ENCODE data around the gene SKI.
A peak's percentile ranks its signal among the peaks of the same experiment; 100 is the strongest.

Gene SKI

DNA sequence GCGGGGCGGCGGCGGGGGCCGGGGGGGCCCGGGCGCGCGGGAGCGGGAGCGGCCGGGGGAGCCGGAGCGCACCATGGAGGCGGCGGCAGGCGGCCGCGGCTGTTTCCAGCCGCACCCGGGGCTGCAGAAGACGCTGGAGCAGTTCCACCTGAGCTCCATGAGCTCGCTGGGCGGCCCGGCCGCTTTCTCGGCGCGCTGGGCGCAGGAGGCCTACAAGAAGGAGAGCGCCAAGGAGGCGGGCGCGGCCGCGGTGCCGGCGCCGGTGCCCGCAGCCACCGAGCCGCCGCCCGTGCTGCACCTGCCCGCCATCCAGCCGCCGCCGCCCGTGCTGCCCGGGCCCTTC, 546 bp downstream of the SKI start:
- Histone ChIP-seq H3K27me3 (ENCODE audit: control insufficient read depth, low read length) (peaks cover 17% of the 10 kb centered on the region), H3K4me2 (ENCODE audit: low read length) (no peak overlapping the region; the same call in 1 of the 2 replicates), H3K9me2 (replicated peaks; ENCODE audit: control insufficient read depth, low read length) (no peaks in the 10 kb centered on the region), H3K36me3 (ENCODE audit: control insufficient read depth, low read length) (no peaks in the 10 kb centered on the region), H3K4me1 (ENCODE audit: control insufficient read depth, low read length) (peaks cover 9% of the 10 kb centered on the region), H3K27ac (ENCODE audit: low read depth, low read length) (no peak overlapping the region), H3K9me3 (ENCODE audit: control insufficient read depth, insufficient read depth, low read length) (no peaks in the 10 kb centered on the region), H3F3A (ENCODE audit: control insufficient read depth, insufficient read depth) (no peaks in the 10 kb centered on the region), H3K4me3 (ENCODE audit: low read length) (no peak overlapping the region), H3K79me2 (ENCODE audit: control insufficient read depth, low read length) (no peaks in the 10 kb centered on the region), H4K20me1 (ENCODE audit: control insufficient read depth, insufficient read depth, low read depth, low read length) (0 out of 2 replicates have a peak, but pooled peaks cover 7% of the 10 kb centered on the region)
- TF ChIP-seq EZH2phosphoT487 (IDR thresholded peaks at IDR 0.05; ENCODE audit: borderline replicate concordance, low read length): no peak
- TF ChIP-seq, protein P1, sequence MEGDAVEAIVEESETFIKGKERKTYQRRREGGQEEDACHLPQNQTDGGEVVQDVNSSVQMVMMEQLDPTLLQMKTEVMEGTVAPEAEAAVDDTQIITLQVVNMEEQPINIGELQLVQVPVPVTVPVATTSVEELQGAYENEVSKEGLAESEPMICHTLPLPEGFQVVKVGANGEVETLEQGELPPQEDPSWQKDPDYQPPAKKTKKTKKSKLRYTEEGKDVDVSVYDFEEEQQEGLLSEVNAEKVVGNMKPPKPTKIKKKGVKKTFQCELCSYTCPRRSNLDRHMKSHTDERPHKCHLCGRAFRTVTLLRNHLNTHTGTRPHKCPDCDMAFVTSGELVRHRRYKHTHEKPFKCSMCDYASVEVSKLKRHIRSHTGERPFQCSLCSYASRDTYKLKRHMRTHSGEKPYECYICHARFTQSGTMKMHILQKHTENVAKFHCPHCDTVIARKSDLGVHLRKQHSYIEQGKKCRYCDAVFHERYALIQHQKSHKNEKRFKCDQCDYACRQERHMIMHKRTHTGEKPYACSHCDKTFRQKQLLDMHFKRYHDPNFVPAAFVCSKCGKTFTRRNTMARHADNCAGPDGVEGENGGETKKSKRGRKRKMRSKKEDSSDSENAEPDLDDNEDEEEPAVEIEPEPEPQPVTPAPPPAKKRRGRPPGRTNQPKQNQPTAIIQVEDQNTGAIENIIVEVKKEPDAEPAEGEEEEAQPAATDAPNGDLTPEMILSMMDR (IDR thresholded peaks at IDR 0.05; ENCODE audit: low read depth, low read length, poor library complexity, severe bottlenecking): no peak

DNA sequence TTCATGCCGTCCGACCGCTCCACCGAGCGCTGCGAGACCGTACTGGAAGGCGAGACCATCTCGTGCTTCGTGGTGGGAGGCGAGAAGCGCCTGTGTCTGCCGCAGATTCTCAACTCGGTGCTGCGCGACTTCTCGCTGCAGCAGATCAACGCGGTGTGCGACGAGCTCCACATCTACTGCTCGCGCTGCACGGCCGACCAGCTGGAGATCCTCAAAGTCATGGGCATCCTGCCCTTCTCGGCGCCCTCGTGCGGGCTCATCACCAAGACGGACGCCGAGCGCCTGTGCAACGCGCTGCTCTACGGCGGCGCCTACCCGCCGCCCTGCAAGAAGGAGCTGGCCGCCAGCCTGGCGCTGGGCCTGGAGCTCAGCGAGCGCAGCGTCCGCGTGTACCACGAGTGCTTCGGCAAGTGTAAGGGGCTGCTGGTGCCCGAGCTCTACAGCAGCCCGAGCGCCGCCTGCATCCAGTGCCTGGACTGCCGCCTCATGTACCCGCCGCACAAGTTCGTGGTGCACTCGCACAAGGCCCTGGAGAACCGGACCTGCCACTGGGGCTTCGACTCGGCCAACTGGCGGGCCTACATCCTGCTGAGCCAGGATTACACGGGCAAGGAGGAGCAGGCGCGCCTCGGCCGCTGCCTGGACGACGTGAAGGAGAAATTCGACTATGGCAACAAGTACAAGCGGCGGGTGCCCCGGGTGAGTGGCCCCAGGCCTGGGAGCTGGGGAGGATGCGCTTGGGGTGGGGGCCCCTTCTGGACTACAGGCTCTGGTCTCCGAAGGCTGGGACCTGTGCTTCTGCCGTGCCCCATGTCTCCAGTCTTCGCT, 1.1 kb downstream of the SKI start:
- Histone ChIP-seq H3K4me3 (ENCODE audit: low read length) (peak overlapping the region; percentile 15; the same call in 1 of the 2 replicates), H3K27me3 (ENCODE audit: control insufficient read depth, low read length) (peaks cover 22% of the 10 kb centered on the region), H3K9me3 (ENCODE audit: control insufficient read depth, insufficient read depth, low read length) (no peaks in the 10 kb centered on the region), H4K20me1 (ENCODE audit: control insufficient read depth, insufficient read depth, low read depth, low read length) (0 out of 2 replicates have a peak, but pooled peaks cover 7% of the 10 kb centered on the region), H3K36me3 (ENCODE audit: control insufficient read depth, low read length) (no peaks in the 10 kb centered on the region), H3K4me2 (ENCODE audit: low read length) (peak overlapping the region; percentile 30; the same call in 1 of the 2 replicates), H3K4me1 (ENCODE audit: control insufficient read depth, low read length) (peaks cover 12% of the 10 kb centered on the region), H3K9me2 (replicated peaks; ENCODE audit: control insufficient read depth, low read length) (no peaks in the 10 kb centered on the region), H3K27ac (ENCODE audit: low read depth, low read length) (no peak overlapping the region), H3K79me2 (ENCODE audit: control insufficient read depth, low read length) (no peaks in the 10 kb centered on the region), H3F3A (ENCODE audit: control insufficient read depth, insufficient read depth) (no peaks in the 10 kb centered on the region)
- 0 out of 2 replicates have a peak, but pooled peaks have one; percentile 75 for TF ChIP-seq EZH2phosphoT487 (IDR thresholded peaks at IDR 0.05; ENCODE audit: borderline replicate concordance, low read length)
- TF ChIP-seq, protein P1 (IDR thresholded peaks at IDR 0.05; ENCODE audit: low read depth, low read length, poor library complexity, severe bottlenecking): no peak

DNA sequence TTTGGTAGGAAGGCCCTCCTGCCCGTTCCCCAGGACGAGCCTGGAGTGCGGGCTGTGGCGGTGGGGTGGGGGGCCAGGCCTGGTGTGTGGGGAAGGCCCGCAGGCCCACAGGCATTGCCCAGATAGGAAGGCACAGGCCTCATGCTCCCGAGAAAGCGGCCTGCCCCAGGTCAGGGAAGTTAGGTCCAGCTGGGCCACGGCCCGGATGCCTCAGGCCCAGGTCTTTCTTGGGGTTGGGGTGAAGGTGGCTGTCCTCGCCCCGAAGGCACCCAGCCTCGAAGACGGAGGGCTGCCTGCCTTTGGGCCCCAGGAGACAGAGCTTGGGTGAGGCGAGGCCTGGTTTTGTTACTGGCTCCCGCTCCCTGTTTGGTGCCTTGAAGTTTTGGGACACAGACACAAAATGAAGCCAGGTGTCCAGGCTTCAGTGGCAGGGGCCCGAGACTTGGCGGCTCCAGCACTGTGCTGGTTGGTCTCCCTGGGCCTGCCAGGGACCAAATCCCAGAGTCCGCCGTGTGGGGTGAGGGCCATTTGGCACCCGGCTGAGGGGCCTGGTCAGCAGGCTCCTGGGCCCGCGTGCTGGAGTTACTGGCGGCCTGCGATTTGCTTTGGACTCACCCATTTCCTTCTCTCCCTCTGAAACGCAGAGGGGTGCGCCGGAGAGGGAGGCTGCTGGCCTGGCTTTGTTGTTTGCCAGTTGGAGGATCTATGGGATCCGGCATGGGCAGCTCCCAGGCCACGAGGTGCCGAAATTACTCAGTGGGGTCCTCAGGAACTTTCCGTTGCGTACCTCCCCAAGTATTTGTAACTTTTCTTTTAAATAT, 2.0 kb downstream of the SKI start:
- no peaks in the 10 kb centered on the region for H3F3A ChIP-seq (ENCODE audit: control insufficient read depth, insufficient read depth)
- H4K20me1 ChIP-seq (ENCODE audit: control insufficient read depth, insufficient read depth, low read depth, low read length): 0 out of 2 replicates have a peak, but pooled peaks cover 7% of the 10 kb centered on the region
- H3K79me2 ChIP-seq (ENCODE audit: control insufficient read depth, low read length): no peaks in the 10 kb centered on the region
- H3K4me1 ChIP-seq (ENCODE audit: control insufficient read depth, low read length): peaks cover 17% of the 10 kb centered on the region
- no peaks in the 10 kb centered on the region for H3K9me3 ChIP-seq (ENCODE audit: control insufficient read depth, insufficient read depth, low read length)
- no peak overlapping the region for H3K4me3 ChIP-seq (ENCODE audit: low read length)
- H3K27ac ChIP-seq (ENCODE audit: low read depth, low read length): no peak overlapping the region
- no peak for TF ChIP-seq EZH2phosphoT487 (IDR thresholded peaks at IDR 0.05; ENCODE audit: borderline replicate concordance, low read length)
- TF ChIP-seq, protein P1 (IDR thresholded peaks at IDR 0.05; ENCODE audit: low read depth, low read length, poor library complexity, severe bottlenecking): no peak
- H3K27me3 ChIP-seq (ENCODE audit: control insufficient read depth, low read length): peaks cover 22% of the 10 kb centered on the region
- no peaks in the 10 kb centered on the region for H3K9me2 ChIP-seq (replicated peaks; ENCODE audit: control insufficient read depth, low read length)
- H3K36me3 ChIP-seq (ENCODE audit: control insufficient read depth, low read length): no peaks in the 10 kb centered on the region
- H3K4me2 ChIP-seq (ENCODE audit: low read length): no peak overlapping the region; the same call in 1 of the 2 replicates
